NCI-H82 treated with DMSO at 0.1 percent for 48 hours (cell line): ENCODE results near the gene BAZ2B.
A peak's percentile ranks its signal among the peaks of the same experiment; 100 is the strongest.

Experiments used
- DNase-seq: peaks from one replicate; lab custom pipeline; 2025; ENCODE audit not compliant: unreplicated experiment; lab: John Stamatoyannopoulos, UW

BAZ2B gene

GRCh38 chr2:159617646-159618045 lies 1.3 kb upstream of the BAZ2B start:
- DNase-seq, result peak; percentile 55

- DNase-seq, result no peak
Measured at GRCh38 chr2:159617100-159617499, 752 bp upstream of the BAZ2B start.

- peak; percentile 93 for DNase-seq
Measured at GRCh38 chr2:159615367-159616285, 722 bp downstream of the BAZ2B start.

- no peak for DNase-seq
Measured at GRCh38 chr2:159614534-159615366, 1.6 kb downstream of the BAZ2B start.

- peak; percentile 46 for DNase-seq
Measured at GRCh38 chr2:159613651-159614285, 2.6 kb downstream of the BAZ2B start.

GRCh38 chr2:159613091-159613490 lies 3.3 kb downstream of the BAZ2B start:
- no peak for DNase-seq

GRCh38 chr2:159612255-159612901 lies 4.0 kb downstream of the BAZ2B start:
- peak; percentile 81 for DNase-seq

GRCh38 chr2:159609811-159610549 lies 6.4 kb downstream of the BAZ2B start:
- no peak for DNase-seq

- DNase-seq, result no peak
Measured at GRCh38 chr2:159608723-159609308, 7.5 kb downstream of the BAZ2B start.

- no peak for DNase-seq
Measured at GRCh38 chr2:159608108-159608507, 8.2 kb downstream of the BAZ2B start.

- DNase-seq, result no peak
Measured at GRCh38 chr2:159606287-159606686, 10.1 kb downstream of the BAZ2B start.

- DNase-seq, result no peak
Measured at GRCh38 chr2:159605441-159606178, 10.7 kb downstream of the BAZ2B start.

GRCh38 chr2:159604159-159604558 lies 12.2 kb downstream of the BAZ2B start:
- no peak for DNase-seq

- DNase-seq, result no peak
Measured at GRCh38 chr2:159600752-159601151, 15.6 kb downstream of the BAZ2B start.

GRCh38 chr2:159595410-159596046 lies 20.8 kb downstream of the BAZ2B start:
- no peak for DNase-seq

GRCh38 chr2:159592441-159592840 lies 23.9 kb downstream of the BAZ2B start:
- no peak for DNase-seq

- no peak for DNase-seq
Measured at GRCh38 chr2:159591221-159591620, 25.1 kb downstream of the BAZ2B start.

GRCh38 chr2:159589286-159589685 lies 27.1 kb downstream of the BAZ2B start:
- no peak for DNase-seq

- DNase-seq, result no peak
Measured at GRCh38 chr2:159586034-159586433, 30.3 kb downstream of the BAZ2B start.
